ENCODE results near the gene USP17L25. TPM values are rescaled to one million over a fixed set of nuclear protein-coding genes. Genes with fewer than 3 reads are reported as not detected.

Gene USP17L25
- total RNA-seq, 1 donor from 2014 or later = not detected

Other genes with a start within 250 kb of the USP17L25 start
- gene FAM90A26, start 159.5 kb upstream of the USP17L25 start, total RNA-seq (ENCODE audit: unreplicated experiment) = not detected
- not detected for gene USP17L10, start 119.3 kb upstream of the USP17L25 start, total RNA-seq (ENCODE audit: unreplicated experiment)
- 0.42 TPM for gene USP17L11, start 114.5 kb upstream of the USP17L25 start, total RNA-seq (ENCODE audit: unreplicated experiment)
- gene USP17L12, start 109.8 kb upstream of the USP17L25 start, total RNA-seq (ENCODE audit: unreplicated experiment) = not detected
- not detected for gene USP17L13, start 105.0 kb upstream of the USP17L25 start, total RNA-seq (ENCODE audit: unreplicated experiment)
- gene USP17L15, start 95.5 kb upstream of the USP17L25 start, total RNA-seq (ENCODE audit: unreplicated experiment) = not detected
- not detected for gene USP17L17, start 86.0 kb upstream of the USP17L25 start, total RNA-seq (ENCODE audit: unreplicated experiment)
- not detected for gene USP17L18, start 81.3 kb upstream of the USP17L25 start, total RNA-seq (ENCODE audit: unreplicated experiment)
- gene USP17L19, start 76.5 kb upstream of the USP17L25 start, total RNA-seq (ENCODE audit: unreplicated experiment) = not detected
- not detected for gene USP17L20, start 71.8 kb upstream of the USP17L25 start, total RNA-seq (ENCODE audit: unreplicated experiment)
- gene USP17L21, start 67.0 kb upstream of the USP17L25 start, total RNA-seq (ENCODE audit: unreplicated experiment) = not detected
- gene USP17L22, start 62.3 kb upstream of the USP17L25 start, total RNA-seq (ENCODE audit: unreplicated experiment) = not detected
- not detected for gene USP17L24, start 4.7 kb upstream of the USP17L25 start, total RNA-seq (ENCODE audit: unreplicated experiment)
- not detected for gene USP17L26, start 4.7 kb downstream of the USP17L25 start, total RNA-seq (ENCODE audit: unreplicated experiment)
- not detected for gene USP17L5, start 9.5 kb downstream of the USP17L25 start, total RNA-seq (ENCODE audit: unreplicated experiment)
- not detected for gene USP17L27, start 14.2 kb downstream of the USP17L25 start, total RNA-seq (ENCODE audit: unreplicated experiment)
- gene USP17L28, start 19.0 kb downstream of the USP17L25 start, total RNA-seq (ENCODE audit: unreplicated experiment) = not detected
- gene USP17L29, start 23.7 kb downstream of the USP17L25 start, total RNA-seq (ENCODE audit: unreplicated experiment) = not detected
- gene USP17L30, start 33.2 kb downstream of the USP17L25 start, total RNA-seq (ENCODE audit: unreplicated experiment) = not detected
- gene DEFB131A, start 114.5 kb downstream of the USP17L25 start, total RNA-seq (ENCODE audit: unreplicated experiment) = not detected

All from glutamatergic neuron (in vitro differentiated cells).